NCI-H460 (cell line): ENCODE data around the gene ZNRF3. TPM values are rescaled to one million over a fixed set of nuclear protein-coding genes. Genes with fewer than 3 reads are reported as not detected.
"Not testable (repeated sequence)": the region's sequence is repeated elsewhere in the genome, so short reads cannot be mapped to it uniquely, and the experiment has no call there.

Experiments used
- DNase-seq: peaks from one replicate; pipeline ENCODE4 v3.0.0-alpha.2; 2016; ENCODE audit warnings: low read depth; ENCODE audit errors: extremely low read depth
- total RNA-seq: library from RNA; depleted of rRNA; stranded (reverse); fragments of >200 nt; shearing (Covaris generic); gene quantifications from 2 replicates; pipeline ENCODE4 v1.2.3, GENCODE V29; 2014

Gene ZNRF3
- total RNA-seq, 1 experiment from 2014 or later = 2.8 TPM

DNA sequence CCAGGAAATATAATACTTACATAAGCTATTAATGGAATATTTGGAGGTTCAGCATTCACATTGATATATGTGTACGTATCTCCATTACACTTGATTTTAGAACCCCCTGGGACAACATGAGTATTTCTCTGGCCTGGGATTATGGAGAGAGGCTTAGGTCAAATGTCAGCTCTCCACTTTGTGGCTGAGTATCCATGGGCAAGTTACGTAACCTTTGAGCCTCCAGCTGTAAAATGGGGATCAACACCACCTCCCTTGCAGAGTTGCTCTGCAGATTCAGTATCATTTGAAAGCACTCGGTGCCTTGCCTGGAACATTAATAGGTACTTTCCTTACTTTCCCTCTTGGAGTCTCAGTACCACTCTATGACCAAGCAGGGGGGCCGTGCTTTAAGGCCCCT is 145.1 kb downstream of the ZNRF3 start:
- DNase-seq = no peak

DNA sequence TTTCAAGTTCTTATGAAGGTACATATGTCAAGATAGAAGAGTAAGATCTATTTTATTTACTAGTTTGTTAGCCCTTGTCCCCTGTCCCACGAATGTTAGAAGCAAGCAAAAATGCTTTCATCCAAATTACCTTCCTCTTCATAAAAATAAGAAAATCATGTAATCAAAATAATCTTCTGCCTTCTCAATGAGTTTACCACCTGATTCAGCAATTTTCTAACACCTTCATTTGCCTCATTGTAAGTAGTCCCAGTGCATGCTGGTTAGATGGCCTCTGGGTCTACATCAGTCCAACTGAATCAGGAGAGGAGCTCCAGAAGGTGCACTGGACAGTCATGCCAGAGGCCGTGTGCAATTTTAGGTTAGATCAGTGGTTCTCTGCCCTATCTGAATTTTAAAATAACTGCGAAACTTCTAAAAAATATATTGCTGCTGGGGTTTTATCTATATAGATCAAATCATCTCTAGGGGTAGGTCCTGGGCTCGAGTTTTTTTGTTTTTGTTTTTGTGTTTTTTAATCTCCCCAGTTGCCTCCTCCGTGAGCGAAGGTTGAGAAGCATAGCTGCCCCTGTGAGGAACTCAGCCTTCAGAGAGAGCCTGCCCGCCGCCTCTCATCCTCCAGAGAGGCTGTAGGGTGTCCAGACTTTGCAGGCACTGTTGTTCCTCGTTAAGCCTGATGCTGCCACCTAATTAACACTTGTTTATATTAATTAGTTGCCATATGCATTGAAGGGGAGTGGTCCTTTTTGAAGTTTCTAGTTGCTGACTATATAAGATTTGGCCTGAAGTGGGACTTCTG is 146.0 kb downstream of the ZNRF3 start:
- no peak for DNase-seq

DNA sequence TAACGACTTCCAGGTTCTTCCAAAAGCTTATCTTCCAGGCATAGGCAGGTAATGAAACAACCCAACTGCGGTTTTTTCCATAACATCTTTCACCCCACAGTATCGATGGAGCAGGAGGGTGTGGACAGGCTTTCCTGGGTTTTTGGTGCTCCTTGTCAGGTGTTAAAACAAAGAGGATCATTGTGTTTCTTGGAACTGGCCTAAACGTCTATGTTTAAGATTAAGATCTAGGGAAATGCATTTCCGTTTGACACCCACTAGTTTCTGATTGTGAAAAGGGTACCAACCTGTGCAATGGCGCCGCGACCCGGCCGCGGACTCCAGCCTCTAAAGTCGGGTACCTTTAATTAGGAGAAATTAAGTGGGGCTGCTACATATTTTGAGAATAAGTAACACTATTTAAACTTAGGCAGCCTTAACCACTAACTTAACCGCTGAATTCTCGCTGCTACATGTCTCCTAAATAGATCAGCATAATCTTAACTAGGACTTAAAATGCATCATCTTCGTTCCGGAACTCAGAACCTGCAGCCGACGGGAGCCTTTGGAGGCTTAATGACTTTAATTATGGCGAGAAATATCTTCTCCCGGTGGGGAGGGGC is 146.7 kb downstream of the ZNRF3 start:
- no peak for DNase-seq

DNA sequence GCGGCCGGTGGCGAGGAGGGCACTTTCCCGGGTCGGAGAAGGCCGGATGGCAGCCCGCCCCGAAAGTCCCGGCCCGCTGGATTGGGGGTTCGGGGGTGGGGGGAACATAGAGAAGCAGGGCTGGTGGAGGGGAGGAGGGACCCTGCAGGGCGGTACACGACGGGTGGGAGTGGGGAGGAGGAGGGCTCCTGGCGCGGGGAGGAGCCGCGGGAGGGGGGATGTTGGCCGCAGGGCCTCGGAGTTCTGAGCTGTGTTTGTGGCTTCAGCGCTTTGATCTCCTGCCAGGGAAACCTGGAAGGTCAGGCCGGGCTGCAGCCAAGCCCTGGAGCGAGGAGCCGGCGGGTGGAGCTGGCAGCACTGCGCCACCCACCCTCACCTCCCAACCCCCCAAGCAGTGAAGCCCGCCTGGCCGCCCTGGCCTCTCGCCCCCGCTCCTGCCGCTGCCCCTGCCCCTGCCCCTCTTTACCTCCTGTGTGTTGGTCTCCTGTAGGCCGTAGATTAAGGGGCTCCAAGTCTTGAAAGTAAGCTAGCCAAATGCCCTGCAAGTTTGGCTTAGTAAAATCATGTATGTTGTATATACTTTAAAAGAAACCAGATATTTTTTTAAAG is 147.3 kb downstream of the ZNRF3 start:
- DNase-seq = peak; percentile 12

DNA sequence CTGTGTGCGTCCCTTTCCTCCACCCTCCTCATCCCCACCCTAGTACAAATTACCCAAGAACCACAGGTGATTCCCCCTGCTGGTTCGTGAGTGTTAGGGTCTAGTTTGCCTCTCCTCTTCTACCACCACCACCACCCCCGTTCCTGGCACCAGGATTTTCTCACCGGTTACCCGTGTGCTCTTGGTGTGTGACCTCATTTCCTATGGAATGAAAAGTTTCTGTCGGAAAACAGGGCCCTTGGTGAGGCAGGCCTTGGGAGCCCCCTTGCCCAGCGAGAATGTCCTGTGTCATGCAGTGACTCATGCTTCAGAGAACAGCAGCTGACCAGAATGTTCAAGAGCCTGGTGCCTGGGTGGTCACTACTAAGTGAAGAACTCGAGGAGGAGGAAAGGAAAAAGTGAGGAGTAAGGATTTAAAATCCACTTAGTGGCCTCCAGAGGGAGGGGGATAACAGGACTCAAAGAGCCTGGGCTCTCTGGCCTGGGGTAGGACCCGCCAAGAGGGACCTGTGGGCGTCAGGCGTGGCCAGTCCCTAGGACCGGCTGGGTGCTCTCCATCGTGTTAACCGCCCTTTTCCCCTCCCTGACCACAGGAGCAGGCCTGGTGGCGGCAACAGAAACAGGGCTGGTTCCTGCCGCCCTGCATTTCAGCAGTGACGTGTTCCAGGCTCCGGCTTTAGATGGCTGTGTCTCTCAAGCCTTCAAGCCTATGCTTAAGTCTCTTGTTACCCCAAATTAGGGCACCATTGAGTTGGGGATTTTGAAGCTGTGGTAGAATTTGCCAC is 148.0 kb downstream of the ZNRF3 start:
- DNase-seq = peak; percentile 32

DNA sequence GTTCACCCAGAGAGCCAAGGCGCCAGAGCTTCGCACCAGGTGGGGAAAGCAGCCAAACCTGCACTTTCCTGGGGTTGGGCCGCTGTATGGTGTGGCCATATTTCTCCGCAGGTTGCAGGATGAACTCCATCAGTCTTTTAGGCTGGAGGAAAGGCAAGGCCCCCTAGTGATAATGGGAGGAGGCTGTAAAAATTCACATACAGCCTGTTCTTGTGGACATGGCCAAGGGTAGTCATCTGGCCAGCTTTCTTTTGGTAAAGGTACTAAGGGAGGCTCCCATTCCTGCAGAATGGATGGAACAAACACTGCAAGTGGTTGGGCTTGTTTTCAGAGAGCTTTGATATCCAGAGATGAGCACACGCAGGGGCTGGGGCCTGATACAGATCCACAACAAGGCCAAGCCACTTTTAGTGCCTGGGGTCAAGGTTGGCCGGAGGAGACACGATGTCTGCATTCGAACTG is 148.7 kb downstream of the ZNRF3 start:
- DNase-seq = no peak

DNA sequence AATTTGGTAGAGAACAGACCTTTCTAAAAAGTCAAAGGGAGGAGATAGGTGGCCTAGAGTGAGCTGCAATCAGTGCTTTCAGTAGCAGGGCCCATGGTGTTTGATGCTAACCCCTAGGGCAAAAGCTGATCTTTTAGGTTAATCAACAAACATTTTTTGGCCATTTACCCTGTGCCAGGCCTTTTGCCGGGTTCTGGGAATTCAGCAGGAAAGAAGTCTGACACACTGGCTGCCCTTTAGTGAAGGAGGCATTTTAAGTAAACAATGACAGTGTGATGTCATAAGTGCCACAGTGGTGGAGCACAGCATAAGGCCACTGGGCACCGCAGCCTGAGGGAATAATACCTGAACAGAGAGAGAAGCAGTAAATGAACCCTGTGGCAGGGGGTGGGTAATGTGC is 149.2 kb downstream of the ZNRF3 start:
- DNase-seq = no peak

DNA sequence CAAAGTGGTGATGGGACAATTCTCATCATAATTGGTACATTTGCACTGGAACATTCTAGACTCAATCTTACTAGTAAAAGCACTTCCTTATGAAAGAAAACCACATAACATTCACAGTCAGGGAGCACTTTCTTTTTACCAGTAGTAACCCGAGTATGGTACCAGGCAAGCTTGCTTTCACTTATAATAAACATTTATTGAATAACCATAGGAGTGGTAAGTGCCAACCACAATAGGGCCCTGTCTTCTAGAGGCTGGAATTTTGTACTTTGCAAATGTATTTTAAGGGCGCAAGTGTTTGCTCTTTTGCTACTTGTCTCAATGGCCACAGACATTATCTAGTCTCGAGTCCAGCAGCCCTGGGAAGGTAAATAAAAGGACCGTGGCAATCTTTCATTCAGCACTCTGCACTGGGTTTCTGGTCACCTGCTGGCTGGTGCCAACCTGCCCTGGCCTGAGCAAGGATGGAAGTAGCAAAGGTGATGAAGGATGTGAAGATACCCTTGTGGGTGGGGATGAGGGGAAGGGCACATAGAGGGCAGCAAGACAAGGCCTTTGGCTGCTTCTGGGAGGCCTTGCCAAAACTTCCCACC is 154.1 kb downstream of the ZNRF3 start:
- DNase-seq = no peak

DNA sequence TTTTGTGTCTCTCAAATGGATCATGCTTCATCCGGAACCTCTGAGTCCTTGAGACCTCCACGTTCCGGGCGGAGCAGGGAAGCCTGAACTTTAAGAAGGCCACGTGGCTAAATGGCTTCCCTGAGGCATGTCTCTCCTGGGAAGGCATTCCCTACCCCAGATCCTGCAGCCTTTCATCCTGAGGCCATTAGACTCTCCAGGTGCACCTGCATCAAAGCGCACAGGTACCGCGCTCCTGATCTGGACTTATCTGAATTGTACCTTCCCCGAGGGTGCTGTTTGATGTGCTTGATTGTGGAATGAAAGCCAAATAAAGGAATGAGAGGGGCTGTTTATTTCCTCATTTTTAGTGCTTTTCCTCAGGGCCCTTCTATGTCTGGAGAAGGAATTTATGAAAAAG is 155.8 kb downstream of the ZNRF3 start:
- no peak for DNase-seq

DNA sequence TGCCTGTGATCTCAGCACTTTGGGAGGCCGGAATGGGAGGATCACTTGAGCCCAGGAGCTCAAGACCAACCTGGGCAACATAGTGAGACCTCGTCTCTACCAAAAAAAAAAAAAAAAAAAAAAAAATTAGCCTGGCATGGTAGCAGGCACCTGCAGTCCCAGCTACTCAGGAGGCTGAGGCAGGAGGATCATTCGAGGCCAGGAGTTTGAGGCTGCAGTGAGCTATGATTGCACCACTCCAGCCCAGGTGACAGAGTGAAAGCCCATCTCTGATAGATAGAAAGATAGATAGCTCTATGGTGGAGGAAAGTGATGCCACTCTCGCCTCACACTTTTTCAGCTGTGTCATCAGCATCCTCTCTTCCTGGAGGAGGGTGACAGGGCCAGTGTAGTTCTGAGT is 156.3 kb downstream of the ZNRF3 start:
- DNase-seq = not testable (repeated sequence)

DNA sequence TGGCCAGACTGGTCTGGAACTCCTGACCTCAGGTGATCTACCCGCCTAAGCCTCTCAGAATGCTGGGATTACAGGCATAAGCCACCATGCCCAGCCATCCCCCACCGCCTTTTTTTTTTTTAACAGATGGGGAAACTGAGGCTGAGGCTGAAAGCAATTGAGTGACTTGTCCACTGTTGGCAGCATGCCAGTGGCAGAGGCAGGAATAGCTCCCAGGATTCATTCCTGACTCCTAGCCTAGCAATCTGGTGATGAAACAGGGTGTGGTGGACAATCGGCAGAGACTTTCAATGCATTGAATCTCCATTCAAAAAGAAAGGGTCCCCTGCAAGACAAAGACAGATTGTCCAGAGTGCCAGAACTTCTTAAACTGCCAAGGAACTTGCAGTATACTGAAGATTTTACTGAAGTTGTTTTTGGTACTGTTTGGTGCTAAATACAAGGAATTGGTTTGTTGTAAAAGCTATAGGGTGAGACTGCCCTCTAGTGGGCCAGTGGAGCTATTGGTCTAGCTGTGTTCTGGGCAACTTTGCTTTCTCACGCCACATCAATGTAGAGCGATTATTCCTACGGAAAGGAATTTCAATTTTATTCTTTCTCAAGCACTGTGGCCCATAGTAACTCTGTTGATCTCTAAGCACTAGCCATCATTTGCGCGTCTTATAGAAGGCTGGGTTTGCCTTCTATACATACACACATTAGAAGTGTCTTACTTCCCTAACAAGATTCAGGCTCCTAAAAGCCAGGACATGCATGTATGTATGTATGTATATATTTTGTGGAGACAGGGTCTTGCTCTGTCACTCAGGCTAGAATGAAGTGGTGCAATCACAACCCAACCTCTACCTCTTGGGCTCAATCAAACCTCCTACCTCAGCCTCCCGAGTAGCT is 157.3 kb downstream of the ZNRF3 start:
- peak; percentile 52 for DNase-seq

DNA sequence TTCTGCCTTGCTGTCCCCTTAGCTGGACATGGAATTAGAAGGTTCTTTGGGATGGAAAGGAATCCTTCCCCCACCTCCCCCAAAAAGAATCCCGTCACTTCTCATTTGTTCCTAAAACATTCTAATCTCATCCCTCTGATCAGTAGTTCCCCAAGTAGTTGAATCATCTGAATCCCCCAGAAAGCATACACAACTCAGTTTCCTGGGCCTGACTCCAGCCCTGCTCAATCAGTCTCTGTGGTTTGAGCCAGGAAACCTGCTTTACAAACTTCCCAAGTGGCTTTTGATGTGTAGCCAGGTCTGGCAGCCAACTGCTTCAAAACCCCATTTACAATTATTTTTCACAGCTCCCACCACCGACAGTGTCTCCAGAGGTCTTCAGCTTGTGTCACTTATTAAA is 158.0 kb downstream of the ZNRF3 start:
- DNase-seq = no peak

DNA sequence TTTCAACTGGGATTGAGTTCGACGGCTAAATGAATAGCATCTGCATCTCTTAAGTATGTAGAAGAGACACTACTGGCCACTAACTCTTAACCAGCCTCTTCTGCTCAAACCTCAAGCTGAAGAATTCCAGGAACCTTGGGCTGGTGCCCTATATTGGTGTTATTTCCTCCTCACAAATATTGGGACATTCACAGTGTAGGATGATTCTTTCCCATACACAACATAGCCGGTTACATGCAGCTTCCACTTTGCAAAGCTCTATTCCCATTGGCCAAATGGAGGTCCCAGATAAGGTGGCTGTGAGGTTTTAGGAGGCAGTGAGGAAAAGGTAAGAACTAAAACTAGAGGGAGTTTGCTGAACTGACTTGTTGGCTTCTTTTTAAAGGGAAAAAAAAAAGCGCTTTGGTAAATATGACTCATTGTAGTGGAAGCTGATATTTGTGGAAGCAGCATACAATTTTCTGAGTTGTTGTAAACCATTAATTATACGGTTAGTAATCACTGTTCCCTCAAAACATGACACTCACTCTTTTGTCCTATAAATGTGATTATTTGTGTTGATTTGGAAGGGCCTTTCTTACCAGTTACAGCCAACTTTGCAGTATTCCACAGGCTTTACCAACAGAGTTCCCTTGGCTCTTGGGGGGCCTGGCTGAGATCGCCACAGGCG is 160.7 kb downstream of the ZNRF3 start:
- no peak for DNase-seq

DNA sequence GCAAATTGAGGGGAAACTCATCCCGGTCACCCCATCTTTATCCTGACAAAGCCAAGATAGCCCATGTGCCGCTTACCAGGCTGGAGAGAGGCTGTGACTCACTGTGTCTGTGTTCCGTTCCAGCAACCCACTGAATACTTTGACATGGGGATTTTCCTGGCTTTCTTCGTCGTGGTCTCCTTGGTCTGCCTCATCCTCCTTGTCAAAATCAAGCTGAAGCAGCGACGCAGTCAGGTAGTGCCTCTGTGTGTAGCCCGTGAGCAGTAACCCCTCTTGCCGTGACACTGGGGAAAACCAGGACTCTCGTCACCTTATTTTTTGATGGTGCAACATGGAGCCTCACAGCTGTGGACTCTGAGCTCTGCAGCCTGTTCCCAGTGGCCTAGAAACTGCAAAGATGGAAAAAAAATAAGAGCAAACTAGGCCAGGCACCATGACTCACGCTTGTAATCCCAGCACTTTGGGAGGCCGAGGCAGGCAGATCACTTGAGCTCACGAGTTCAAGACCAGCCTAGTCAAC is 161.3 kb downstream of the ZNRF3 start:
- no peak for DNase-seq

DNA sequence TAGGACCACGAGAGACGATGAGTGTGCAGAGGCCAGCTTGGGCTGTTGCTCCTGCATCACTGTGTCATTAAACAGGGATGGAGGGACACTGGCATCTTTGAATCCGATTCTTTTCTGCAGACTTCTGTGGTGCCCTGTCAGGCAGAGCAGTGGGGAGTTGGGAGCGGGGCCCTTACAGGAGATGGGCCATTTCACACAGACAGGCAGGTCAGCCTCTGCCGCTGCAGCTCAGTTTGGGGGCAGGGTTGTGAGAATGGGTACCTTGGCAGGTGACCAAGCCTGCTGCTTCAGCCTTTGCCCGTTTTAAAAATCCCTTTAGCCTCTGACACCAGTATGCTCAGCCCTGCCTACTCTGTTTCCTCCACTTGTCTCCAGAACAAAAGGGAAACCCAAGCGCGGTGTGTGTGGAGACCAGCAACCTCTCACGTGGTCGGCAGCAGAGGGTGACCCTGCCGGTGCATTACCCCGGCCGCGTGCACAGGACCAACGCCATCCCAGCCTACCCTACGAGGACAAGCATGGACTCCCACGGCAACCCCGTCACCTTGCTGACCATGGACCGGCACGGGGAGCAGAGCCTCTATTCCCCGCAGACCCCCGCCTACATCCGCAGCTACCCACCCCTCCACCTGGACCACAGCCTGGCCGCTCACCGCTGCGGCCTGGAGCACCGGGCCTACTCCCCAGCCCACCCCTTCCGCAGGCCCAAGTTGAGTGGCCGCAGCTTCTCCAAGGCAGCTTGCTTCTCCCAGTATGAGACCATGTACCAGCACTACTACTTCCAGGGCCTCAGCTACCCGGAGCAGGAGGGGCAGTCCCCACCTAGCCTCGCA is 165.7 kb downstream of the ZNRF3 start:
- DNase-seq = no peak

DNA sequence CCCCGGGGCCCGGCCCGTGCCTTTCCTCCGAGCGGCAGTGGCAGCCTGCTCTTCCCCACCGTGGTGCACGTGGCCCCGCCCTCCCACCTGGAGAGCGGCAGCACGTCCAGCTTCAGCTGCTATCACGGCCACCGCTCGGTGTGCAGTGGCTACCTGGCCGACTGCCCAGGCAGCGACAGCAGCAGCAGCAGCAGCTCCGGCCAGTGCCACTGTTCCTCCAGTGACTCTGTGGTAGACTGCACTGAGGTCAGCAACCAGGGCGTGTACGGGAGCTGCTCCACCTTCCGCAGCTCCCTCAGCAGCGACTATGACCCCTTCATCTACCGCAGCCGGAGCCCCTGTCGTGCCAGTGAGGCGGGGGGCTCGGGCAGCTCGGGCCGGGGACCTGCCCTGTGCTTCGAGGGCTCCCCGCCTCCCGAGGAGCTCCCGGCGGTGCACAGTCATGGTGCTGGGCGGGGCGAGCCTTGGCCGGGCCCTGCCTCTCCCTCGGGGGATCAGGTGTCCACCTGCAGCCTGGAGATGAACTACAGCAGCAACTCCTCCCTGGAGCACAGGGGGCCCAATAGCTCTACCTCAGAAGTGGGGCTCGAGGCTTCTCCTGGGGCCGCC is 166.4 kb downstream of the ZNRF3 start:
- DNase-seq = no peak

DNA sequence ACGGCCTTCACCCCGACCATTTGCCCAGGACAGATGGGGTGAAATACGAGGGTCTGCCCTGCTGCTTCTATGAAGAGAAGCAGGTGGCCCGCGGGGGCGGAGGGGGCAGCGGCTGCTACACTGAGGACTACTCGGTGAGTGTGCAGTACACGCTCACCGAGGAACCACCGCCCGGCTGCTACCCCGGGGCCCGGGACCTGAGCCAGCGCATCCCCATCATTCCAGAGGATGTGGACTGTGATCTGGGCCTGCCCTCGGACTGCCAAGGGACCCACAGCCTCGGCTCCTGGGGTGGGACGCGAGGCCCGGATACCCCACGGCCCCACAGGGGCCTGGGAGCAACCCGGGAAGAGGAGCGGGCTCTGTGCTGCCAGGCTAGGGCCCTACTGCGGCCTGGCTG is 167.1 kb downstream of the ZNRF3 start:
- DNase-seq = no peak
